GM10248 (cell line): Measurements from ENCODE around the gene GOLGA8J.
"Not testable (repeated sequence)": the region's sequence is repeated elsewhere in the genome, so short reads cannot be mapped to it uniquely, and the experiment has no call there.

Source experiments
- CTCF ChIA-PET: fragments of 300-600 bp; sonication (Branson Sonifier 250); formaldehyde crosslinking; extraction: SDS; loops from one replicate; lab custom pipeline; 2021; ENCODE audit warnings: antibody characterized with exemption; lab: Yijun Ruan, JAX
- POLR2A ChIA-PET: fragments of 350-650 bp; sonication (Branson Sonifier 250); formaldehyde crosslinking; extraction: SDS; loops from one replicate; lab custom pipeline; 2020; ENCODE audit warnings: antibody characterized with exemption; lab: Yijun Ruan, JAX
- DNase-seq: peaks from one replicate; pipeline ENCODE4 v3.0.0; 2012; ENCODE audit errors: extremely low spot score
- TF ChIP-seq, protein P1 (sequence below): IDR thresholded peaks from 2 replicates; pipeline ENCODE4 v1.5.1; 2012; ENCODE audit warnings: mild to moderate bottlenecking, low read depth; ENCODE audit errors: extremely low read depth, missing control alignments, control extremely low read depth

GOLGA8J gene, protein sequence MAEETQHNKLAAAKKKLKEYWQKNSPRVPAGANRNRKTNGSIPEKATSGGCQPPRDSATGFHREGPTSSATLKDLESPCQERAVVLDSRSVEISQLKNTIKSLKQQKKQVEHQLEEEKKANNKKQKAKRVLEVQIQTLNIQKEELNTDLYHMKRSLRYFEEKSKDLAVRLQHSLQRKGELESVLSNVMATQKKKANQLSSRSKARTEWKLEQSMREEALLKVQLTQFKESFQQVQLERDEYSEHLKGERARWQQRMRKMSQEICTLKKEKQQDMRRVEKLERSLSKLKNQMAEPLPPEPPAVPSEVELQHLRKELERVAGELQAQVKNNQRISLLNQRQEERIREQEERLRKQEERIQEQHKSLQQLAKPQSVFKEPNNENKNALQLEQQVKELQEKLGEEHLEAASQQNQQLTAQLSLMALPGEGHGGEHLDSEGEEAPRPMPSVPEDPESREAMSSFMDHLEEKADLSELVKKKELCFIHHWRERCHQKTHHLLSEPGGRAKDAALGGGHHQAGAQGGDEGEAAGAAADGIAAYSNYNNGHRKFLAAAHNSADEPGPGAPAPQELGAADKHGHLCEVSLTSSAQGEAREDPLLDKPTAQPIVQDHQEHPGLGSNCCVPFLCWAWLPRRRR

DNA sequence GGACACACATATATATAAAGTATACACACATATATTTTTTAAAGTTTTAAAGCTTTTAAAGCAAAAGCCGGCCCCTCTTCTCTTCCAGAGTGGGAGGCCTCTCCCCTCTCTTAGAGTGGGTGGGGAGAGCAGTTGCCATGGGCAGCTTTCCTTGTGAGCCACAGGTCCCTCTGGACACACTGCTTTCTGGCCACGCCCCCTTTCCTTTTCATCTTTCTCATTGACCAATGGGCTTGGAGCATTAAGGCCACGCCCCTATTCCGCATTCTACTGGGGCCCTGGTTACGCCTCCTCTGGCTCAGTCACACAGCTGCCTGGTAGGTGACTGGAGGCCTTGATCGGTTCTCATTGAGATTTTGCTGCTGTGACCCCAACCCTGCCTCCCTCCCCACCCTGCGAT, at the start of gene GOLGA8J:
TSS of gene GOLGA8J (plus strand) at position 301 of the 400 bp plus-strand sequence. CDS start at position 399, 98 bp downstream.
- POLR2A ChIA-PET, CTCF ChIA-PET, DNase-seq: not testable (repeated sequence)

- TF ChIP-seq, protein P1, sequence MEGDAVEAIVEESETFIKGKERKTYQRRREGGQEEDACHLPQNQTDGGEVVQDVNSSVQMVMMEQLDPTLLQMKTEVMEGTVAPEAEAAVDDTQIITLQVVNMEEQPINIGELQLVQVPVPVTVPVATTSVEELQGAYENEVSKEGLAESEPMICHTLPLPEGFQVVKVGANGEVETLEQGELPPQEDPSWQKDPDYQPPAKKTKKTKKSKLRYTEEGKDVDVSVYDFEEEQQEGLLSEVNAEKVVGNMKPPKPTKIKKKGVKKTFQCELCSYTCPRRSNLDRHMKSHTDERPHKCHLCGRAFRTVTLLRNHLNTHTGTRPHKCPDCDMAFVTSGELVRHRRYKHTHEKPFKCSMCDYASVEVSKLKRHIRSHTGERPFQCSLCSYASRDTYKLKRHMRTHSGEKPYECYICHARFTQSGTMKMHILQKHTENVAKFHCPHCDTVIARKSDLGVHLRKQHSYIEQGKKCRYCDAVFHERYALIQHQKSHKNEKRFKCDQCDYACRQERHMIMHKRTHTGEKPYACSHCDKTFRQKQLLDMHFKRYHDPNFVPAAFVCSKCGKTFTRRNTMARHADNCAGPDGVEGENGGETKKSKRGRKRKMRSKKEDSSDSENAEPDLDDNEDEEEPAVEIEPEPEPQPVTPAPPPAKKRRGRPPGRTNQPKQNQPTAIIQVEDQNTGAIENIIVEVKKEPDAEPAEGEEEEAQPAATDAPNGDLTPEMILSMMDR = no peak
- CTCF ChIA-PET = no interaction called here
- no peak for DNase-seq
- POLR2A ChIA-PET = no interaction called here
Measured at GRCh38 chr15:30033211-30033610, 49.5 kb upstream of the GOLGA8J start.

- DNase-seq = no peak
- TF ChIP-seq, protein P1 = no peak
- CTCF ChIA-PET = no interaction called here
- POLR2A ChIA-PET = no interaction called here
Measured at GRCh38 chr15:30033763-30034162, 49.0 kb upstream of the GOLGA8J start.

GRCh38 chr15:30036036-30036703, 46.6 kb upstream of the GOLGA8J start:
- ChIA-PET POLR2A (no interaction called here), CTCF (no interaction called here)
- no peak for DNase-seq
- TF ChIP-seq, protein P1 = no peak

- CTCF ChIA-PET = no interaction called here
- DNase-seq = no peak
- POLR2A ChIA-PET = no interaction called here
- TF ChIP-seq, protein P1 = no peak
Measured at GRCh38 chr15:30038667-30039523, 43.9 kb upstream of the GOLGA8J start.

GRCh38 chr15:30041868-30042267, 40.9 kb upstream of the GOLGA8J start:
- TF ChIP-seq, protein P1 = no peak
- CTCF ChIA-PET = no interaction called here
- no peak for DNase-seq
- POLR2A ChIA-PET = no interaction called here
